ENCODE results near the gene RC3H1. TPM values are rescaled to one million over a fixed set of nuclear protein-coding genes. Genes with fewer than 3 reads are reported as not detected.

Gene RC3H1
- polyA plus RNA-seq, 1 of the 3 experiments (the other 2 are of a cell fraction) = 2.9 TPM

- H3K27ac ChIP-seq (ENCODE audit: low read depth in 2 of 2, low read length in 1 of 2) = no peak overlapping the region
- H3K4me2 ChIP-seq = no peak overlapping the region
- WGBS (ENCODE audit: low lambda C conversion rate) = 94% methylated on average over 1 of the region's 1 CpG
- no peak for TF ChIP-seq GABPA (IDR thresholded peaks at IDR 0.05; ENCODE audit: low read depth)
- TF ChIP-seq TEAD4 (IDR thresholded peaks at IDR 0.05; ENCODE audit: borderline replicate concordance, insufficient read depth) = no peak
- no peak for TF ChIP-seq PBX3 (IDR thresholded peaks at IDR 0.05)
- DNase-seq = no peak
- no peaks in the 10 kb centered on the region for H4K20me1 ChIP-seq (ENCODE audit: insufficient read depth)
- H3K9me2 ChIP-seq = no peaks in the 10 kb centered on the region
- H3F3A ChIP-seq (replicated peaks; ENCODE audit: insufficient read depth) = no peaks in the 10 kb centered on the region
- CTCF ChIA-PET = no interaction called here
- H3K36me3 ChIP-seq (replicated peaks in 1 of 2; ENCODE audit: control insufficient read depth in 1 of 2, insufficient read depth in 2 of 2, low read length in 1 of 2) = no peaks in the 10 kb centered on the region
- no peaks in the 10 kb centered on the region for H3K79me2 ChIP-seq (ENCODE audit: insufficient read depth)
- H3K9me3 ChIP-seq = no peaks in the 10 kb centered on the region
- no peaks in the 10 kb centered on the region; a peak in 1 of 4 replicates for H3K4me1 ChIP-seq (ENCODE audit: control insufficient read depth in 1 of 2, insufficient read depth in 2 of 2, low read depth in 1 of 2, low read length in 1 of 2)
- no peaks in the 10 kb centered on the region for H3K27me3 ChIP-seq (ENCODE audit: insufficient read depth)
- no peak overlapping the region for H3K4me3 ChIP-seq (ENCODE audit: low read depth in 2 of 2, low read length in 1 of 2)
- no peak overlapping the region for H2AFZ ChIP-seq (ENCODE audit: low read depth)
- no peak overlapping the region for H3K9ac ChIP-seq
- POLR2A ChIA-PET = no interaction called here
Measured at GRCh38 chr1:174070614-174071013, 48.5 kb upstream of the RC3H1 start.

- no peaks in the 10 kb centered on the region for H3F3A ChIP-seq (replicated peaks; ENCODE audit: insufficient read depth)
- WGBS (ENCODE audit: low lambda C conversion rate) = 100% methylated on average over 1 of the region's 1 CpG
- no peak overlapping the region for H3K27ac ChIP-seq (ENCODE audit: low read depth in 2 of 2, low read length in 1 of 2)
- DNase-seq = no peak
- H3K4me3 ChIP-seq (ENCODE audit: low read depth in 2 of 2, low read length in 1 of 2) = no peak overlapping the region
- no peaks in the 10 kb centered on the region for H3K79me2 ChIP-seq (ENCODE audit: insufficient read depth)
- H3K9ac ChIP-seq = no peak overlapping the region
- H3K9me3 ChIP-seq = no peaks in the 10 kb centered on the region
- no peak overlapping the region for H2AFZ ChIP-seq (ENCODE audit: low read depth)
- TF ChIP-seq TCF12 (IDR thresholded peaks at IDR 0.05) (no peak), FOSL2 (IDR thresholded peaks at IDR 0.05; ENCODE audit: borderline replicate concordance, low read depth) (no peak), NFIC (IDR thresholded peaks at IDR 0.05; ENCODE audit: borderline replicate concordance) (no peak), GATA2 (CRISPR knock-in tag; IDR thresholded peaks at IDR 0.05) (no peak), EP300 (IDR thresholded peaks at IDR 0.05; ENCODE audit: borderline replicate concordance in 1 of 2, low read depth in 1 of 2, low read length in 1 of 2) (no peak), PBX3 (IDR thresholded peaks at IDR 0.05) (no peak), RCOR1 (IDR thresholded peaks at IDR 0.05; ENCODE audit: low read length) (no peak), MAX (IDR thresholded peaks at IDR 0.05; ENCODE audit: low read depth) (no peak), SMC3 (IDR thresholded peaks at IDR 0.05; ENCODE audit: low read depth, low read length) (no peak), RXRA (IDR thresholded peaks at IDR 0.05; ENCODE audit: borderline replicate concordance, low read depth) (no peak), GABPA (IDR thresholded peaks at IDR 0.05; ENCODE audit: low read depth) (no peak), CHD2 (IDR thresholded peaks at IDR 0.05; ENCODE audit: low read length, partially characterized antibody) (no peak), MEF2A (IDR thresholded peaks at IDR 0.05; ENCODE audit: borderline replicate concordance, low read depth) (no peak), TEAD4 (IDR thresholded peaks at IDR 0.05; ENCODE audit: borderline replicate concordance, insufficient read depth) (no peak), REST (IDR thresholded peaks at IDR 0.05; ENCODE audit: low read depth, low read length) (no peak)
- H3K4me2 ChIP-seq = no peak overlapping the region
- H4K20me1 ChIP-seq (ENCODE audit: insufficient read depth) = no peaks in the 10 kb centered on the region
- CTCF ChIA-PET = interaction anchor here (0.6 kb wide), 1 partner anchor 393 kb away, joined by 3 read pairs; no protein-coding TSS in a partner anchor
- no peaks in the 10 kb centered on the region for H3K36me3 ChIP-seq (replicated peaks in 1 of 2; ENCODE audit: control insufficient read depth in 1 of 2, insufficient read depth in 2 of 2, low read length in 1 of 2)
- POLR2A ChIA-PET = no interaction called here
- no peaks in the 10 kb centered on the region for H3K9me2 ChIP-seq
- H3K27me3 ChIP-seq (ENCODE audit: insufficient read depth) = no peaks in the 10 kb centered on the region
- H3K4me1 ChIP-seq (ENCODE audit: control insufficient read depth in 1 of 2, insufficient read depth in 2 of 2, low read depth in 1 of 2, low read length in 1 of 2) = no peaks in the 10 kb centered on the region; a peak in 1 of 4 replicates
Measured at GRCh38 chr1:174068000-174068399, 45.8 kb upstream of the RC3H1 start.
